Activated gamma-delta T cell treated with anti-CD3 and anti-CD28 coated beads, Interleukin-2, amount 50 U/mL, for 16 hours (primary cell): ENCODE results near the gene GALR3.
A peak's percentile ranks its signal among the peaks of the same experiment; 100 is the strongest.

Experiments
- DNase-seq: peaks from one replicate; pipeline ENCODE4 v3.0.0-alpha.2; 2020; ENCODE audit warnings: low read depth

The GALR3 gene

GRCh38 chr22:37803639-37804351 lies 19.4 kb upstream of the GALR3 start:
- no peak for DNase-seq

DNA sequence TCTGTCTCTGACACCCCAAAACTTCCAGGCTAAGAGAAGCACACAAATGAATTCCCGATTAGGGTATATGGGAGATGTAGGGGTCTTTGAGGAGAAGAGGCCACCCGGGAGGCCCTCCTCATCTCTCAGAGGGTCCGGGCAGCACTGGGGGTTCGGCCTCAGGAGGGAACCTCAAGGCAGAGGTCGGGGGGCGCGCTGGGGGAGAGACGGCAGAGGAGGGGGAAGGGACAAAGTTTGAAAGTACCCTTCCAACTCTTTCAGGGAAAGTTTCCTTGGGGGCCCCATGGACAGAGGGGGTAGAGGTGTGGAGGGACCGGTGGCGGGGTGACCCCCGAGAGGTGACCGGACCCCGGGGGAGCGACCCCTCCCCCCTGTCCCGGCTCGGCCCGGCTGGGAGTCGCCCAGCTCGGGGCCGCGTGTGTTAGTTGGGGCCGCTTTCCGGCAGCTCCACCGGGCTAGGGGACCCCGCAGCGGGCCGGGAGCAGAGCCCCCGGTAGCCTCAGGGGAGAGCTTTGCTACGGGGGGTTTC lies 18.8 kb upstream of the GALR3 start:
- no peak for DNase-seq

DNA sequence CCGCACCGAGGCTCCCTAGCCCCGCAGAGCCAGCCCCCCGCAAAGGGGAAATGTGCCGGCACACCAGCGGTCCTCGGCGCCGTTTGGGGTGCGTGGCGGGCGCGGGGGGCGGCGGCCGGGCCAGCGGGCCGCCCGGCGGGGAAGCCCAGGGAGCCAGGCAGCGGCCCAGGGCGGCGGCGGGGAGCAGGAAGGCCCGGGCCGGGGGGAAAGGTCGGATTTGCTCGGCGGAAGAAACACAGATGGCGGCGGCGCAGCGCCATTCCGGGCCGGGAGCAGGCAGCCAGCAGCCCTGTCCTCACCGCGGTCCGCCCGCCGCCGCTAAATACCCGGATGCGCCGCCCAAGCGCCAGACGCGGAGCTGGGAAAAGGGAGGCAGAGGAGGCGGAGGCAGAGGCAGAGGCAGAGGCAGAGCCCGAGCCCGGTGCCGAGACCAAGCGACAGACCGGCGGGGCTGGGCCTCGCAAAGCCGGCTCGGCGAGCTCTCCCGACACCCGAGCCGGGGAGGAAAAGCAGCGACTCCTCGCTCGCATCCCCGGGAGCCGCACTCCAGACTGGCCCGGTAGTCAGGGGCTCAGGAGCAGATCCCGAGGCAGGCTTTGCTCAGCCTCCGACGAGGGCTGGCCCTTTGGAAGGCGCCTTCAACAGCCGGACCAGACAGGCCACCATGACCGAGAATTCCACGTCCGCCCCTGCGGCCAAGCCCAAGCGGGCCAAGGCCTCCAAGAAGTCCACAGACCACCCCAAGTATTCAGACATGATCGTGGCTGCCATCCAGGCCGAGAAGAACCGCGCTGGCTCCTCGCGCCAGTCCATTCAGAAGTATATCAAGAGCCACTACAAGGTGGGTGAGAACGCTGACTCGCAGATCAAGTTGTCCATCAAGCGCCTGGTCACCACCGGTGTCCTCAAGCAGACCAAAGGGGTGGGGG lies 18.0 kb upstream of the GALR3 start:
- peak; percentile 19 for DNase-seq

DNA sequence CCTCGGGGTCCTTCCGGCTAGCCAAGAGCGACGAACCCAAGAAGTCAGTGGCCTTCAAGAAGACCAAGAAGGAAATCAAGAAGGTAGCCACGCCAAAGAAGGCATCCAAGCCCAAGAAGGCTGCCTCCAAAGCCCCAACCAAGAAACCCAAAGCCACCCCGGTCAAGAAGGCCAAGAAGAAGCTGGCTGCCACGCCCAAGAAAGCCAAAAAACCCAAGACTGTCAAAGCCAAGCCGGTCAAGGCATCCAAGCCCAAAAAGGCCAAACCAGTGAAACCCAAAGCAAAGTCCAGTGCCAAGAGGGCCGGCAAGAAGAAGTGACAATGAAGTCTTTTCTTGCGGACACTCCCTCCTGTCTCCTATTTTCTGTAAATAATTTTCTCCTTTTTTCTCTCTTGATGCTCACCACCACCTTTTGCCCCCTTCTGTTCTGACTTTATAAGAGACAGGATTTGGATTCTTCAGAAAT lies 17.3 kb upstream of the GALR3 start:
- DNase-seq, result no peak

DNA sequence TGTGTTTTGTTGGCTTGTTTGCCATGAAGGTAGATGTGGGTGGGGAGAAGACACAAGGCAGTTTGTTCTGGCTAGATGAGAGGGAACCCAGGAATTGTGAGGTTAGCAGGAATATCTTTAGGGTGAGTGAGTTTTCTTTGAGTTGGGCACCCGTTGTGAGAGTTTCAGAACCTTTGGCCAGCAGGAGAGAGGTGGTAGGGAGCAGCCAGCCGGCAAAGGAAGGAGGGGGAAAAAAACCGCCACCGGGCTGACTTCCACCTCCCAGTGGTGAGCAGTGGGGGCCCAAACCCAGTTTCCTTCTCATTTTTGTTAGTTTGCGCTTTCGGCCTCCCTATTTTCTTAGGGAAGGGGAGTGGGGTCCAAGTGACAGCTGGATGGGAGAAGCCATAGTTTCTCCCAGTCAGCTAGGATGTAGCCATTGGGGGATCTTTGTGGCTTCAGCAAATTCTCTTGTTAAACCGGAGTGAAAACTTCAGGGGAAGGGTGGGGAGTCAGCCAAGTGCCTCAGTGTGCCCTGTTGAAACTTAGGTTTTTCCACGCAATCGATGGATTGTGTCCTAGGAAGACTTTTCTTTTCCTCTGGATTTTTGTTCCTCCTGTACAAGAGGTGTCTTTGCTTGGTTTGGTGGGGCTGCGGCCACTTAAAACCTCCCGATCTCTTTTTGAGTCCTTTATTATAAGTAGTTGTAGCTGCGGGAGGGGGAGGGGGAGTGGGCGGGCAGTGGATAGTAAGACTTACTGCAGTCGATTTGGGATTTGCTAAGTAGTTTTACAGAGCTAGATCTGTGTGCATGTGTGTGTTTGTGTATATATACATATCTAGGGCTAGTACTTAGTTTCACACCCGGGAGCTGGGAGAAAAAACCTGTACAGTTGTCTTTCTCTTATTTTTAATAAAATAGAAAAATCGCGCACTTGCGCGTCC lies 16.5 kb upstream of the GALR3 start:
- no peak for DNase-seq

DNA sequence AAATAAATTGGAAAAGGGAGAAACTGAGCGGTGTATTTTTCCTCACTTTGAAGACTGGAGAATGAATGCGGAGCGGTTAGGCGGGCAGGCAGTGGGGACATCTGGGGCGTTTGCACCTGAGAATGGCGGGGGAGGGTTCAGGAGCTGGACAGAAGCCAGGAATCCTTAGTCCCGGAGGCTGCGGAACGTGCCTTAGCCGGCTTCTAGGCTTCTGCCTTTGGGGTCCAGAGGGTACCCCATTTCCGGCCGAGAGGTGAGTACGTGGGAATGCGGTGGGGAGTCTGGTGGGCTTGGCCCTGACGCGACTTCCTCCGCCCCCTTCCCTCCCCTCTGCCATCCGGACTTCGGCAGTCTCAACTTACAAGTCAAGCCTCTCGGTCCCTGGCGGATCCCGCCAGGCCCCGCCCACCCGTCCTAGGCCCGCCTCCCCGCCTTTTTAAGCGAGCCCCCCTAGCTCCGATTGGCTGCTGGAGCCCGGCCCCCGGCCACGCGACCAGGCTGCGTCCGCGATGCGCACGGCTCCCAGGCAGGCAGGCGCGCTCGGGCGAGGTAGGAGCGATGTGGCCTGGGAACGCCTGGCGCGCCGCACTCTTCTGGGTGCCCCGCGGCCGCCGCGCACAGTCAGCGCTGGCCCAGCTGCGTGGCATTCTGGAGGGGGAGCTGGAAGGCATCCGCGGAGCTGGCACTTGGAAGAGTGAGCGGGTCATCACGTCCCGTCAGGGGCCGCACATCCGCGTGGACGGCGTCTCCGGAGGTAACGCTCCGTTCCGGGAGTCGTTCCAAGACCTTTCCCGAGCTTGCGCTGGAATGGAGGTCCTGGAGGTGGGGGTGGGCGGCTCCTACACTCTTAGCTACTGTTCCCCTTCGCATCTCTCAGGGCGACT lies 15.5 kb upstream of the GALR3 start, which contains the start of gene GCAT:
TSS of gene GCAT (plus strand) at position 525 of the 884 bp plus-strand sequence. CDS start at position 559, 34 bp downstream.
- peak; percentile 73 for DNase-seq

DNA sequence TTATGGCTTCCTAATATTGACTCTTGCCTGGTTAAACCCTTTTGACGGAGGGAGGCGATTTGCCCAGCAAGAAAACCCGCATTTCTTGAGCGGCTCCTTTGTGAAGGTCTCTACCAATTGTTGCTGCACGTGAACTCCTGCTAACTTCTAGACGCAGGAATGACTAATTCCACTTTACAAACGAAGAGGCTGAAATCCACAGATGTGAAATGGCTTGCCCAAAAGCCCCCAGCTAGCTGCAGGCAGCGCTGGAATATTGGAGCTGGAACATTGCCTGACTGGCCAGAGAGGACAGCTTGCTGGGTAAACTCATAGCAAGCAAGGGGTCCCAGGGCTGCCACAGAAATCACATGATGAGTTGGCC lies 14.9 kb upstream of the GALR3 start:
- DNase-seq, result no peak

DNA sequence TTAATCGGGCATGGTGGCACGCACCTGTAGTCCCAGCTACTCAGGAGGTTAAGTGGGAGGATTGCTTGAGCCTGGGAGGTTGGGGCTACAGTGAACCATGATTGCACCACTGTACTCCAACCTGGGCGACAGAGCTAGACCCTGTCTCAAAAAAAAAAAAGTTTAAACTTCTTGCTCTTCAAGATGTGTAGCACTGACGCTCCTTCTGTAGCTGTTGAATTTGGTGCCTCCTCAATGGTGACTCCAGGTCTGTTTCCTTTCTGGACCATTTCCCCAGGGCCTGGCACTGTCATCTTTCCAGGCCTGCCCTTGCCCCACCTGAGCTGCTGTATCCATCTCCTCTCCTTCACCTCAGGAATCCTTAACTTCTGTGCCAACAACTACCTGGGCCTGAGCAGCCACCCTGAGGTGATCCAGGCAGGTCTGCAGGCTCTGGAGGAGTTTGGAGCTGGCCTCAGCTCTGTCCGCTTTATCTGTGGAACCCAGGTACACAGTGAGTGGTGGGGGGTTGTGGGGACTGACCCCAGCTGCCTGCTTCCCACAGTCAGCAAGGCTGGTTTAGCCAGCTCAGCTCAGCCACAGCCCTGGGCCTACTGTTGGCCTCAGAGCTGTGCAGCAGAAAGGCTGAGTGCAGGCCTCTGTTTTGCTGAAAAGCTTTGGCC lies 13.4 kb upstream of the GALR3 start:
- no peak for DNase-seq

- no peak for DNase-seq
Measured at GRCh38 chr22:37811867-37812266, 11.3 kb upstream of the GALR3 start.

GRCh38 chr22:37812869-37813678 lies 10.1 kb upstream of the GALR3 start:
- DNase-seq, result no peak

GRCh38 chr22:37815593-37815992 lies 7.6 kb upstream of the GALR3 start:
- DNase-seq, result no peak

- no peak for DNase-seq
Measured at GRCh38 chr22:37816543-37817180, 6.5 kb upstream of the GALR3 start.

- DNase-seq, result peak; percentile 76
Measured at GRCh38 chr22:37817705-37818408, 5.3 kb upstream of the GALR3 start.

GRCh38 chr22:37818409-37819104 lies 4.6 kb upstream of the GALR3 start:
- DNase-seq, result peak; percentile 39

- DNase-seq, result no peak
Measured at GRCh38 chr22:37819105-37819433, 4.1 kb upstream of the GALR3 start.

- no peak for DNase-seq
Measured at GRCh38 chr22:37820350-37820749, 2.8 kb upstream of the GALR3 start.

DNA sequence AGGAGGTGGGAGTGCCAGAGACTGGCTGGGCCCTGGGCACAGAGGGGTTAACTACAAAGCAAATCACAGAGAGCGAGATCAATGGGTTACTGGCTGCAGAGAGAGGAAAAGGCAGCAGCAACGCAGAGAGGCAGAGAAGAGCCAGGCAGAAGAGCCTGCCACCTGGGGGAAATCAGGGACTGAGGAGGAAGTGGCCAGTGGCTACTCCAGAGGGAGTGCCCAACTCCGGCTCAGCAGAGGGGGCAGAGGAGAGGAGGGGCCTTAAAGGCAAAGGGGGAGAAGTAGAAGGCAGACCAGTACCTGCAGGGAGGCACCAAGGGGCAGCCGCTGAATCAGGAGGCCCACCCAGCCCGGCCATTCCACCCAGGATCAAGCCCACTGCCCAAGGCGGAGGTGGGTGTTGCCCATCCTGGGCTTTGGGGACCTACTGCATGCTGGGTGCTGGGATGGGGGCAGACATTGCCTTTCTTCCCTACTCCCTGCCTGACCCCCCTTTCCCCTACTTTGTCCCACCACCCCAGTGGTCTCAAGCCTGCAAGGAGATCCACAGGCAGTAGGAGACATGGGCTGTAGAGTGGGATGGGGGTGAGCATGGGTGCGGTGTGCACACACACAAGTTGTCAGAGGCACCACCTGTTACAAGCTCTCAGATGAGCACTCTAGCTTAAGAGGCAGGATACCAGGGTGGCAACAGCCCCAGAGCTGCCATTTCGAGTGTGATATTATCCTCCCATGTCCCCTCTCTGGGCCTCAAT lies 926 bp upstream of the GALR3 start:
- no peak for DNase-seq
